ENCODE results near the gene TNFAIP8L1. TPM values are rescaled to one million over a fixed set of nuclear protein-coding genes. Genes with fewer than 3 reads are reported as not detected.

TNFAIP8L1 gene
- total and polyA plus RNA-seq, 2 of the 8 experiments (the other 6 are each of a cell fraction or from before 2014, with no cell fraction given): 3.2 to 6.1 TPM

GRCh38 chr19:4653793-4654436 lies 14.6 kb downstream of the TNFAIP8L1 start:
- Histone ChIP-seq H2BK20ac (ENCODE audit: low read length) (no peak overlapping the region), H3K4ac (replicated peaks; ENCODE audit: insufficient read length, low read depth, low read length) (no peak overlapping the region), H3K36me3 (ENCODE audit: control insufficient read depth in 2 of 4, insufficient read depth in 4 of 4, low read length in 3 of 4) (peaks cover 2 to 10% (median 4%) of the 10 kb centered on the region in 4 experiments; a peak in 5 of 8 replicates), H3K79me2 (ENCODE audit: control insufficient read depth in 1 of 2, insufficient read depth in 2 of 2, low read length in 2 of 2) (no peaks in the 10 kb centered on the region), H3K23me2 (ENCODE audit: low read depth, low read length) (no peaks in the 10 kb centered on the region), H4K5ac (ENCODE audit: insufficient read length, low read depth, low read length) (no peak overlapping the region), H2BK120ac (replicated peaks; ENCODE audit: low read depth, low read length) (no peak overlapping the region), H3K79me1 (ENCODE audit: low read depth, low read length) (peaks cover 2% of the 10 kb centered on the region; the same call in 1 of the 2 replicates), H2BK5ac (ENCODE audit: low read depth, low read length) (no peak overlapping the region; the same call in 1 of the 2 replicates), H4K20me1 (replicated peaks in 1 of 2; ENCODE audit: control insufficient read depth in 1 of 2, insufficient read depth in 2 of 2, low read length in 2 of 2) (peaks cover 0 to 6% of the 10 kb centered on the region in 2 experiments), H3K9me3 (ENCODE audit: insufficient read depth in 2 of 2, low read depth in 1 of 2, low read length in 1 of 2) (no peaks in the 10 kb centered on the region), H3K27ac (ENCODE audit: low read depth, low read length) (no peak overlapping the region), H3K18ac (ENCODE audit: extremely low read depth, low read length) (no peak overlapping the region), H2BK15ac (ENCODE audit: low read length) (no peak overlapping the region), H2BK12ac (ENCODE audit: low read depth, low read length) (no peak overlapping the region), H3K4me2 (ENCODE audit: insufficient read depth in 1 of 2, low read depth in 2 of 2, low read length in 2 of 2) (no peak overlapping the region), H3K9ac (replicated peaks in 1 of 4; ENCODE audit: extremely low read depth in 1 of 4, low read depth in 3 of 4, low read length in 3 of 4) (no peak overlapping the region), H3K4me1 (replicated peaks in 1 of 4; ENCODE audit: control insufficient read depth in 3 of 4, insufficient read depth in 4 of 4, low read length in 3 of 4) (no peaks in the 10 kb centered on the region; a peak in 1 of 7 replicates), H3K14ac (ENCODE audit: insufficient read length) (no peak overlapping the region), H4K8ac (ENCODE audit: extremely low read depth, insufficient read depth, low read length) (no peak overlapping the region), H4K91ac (replicated peaks; ENCODE audit: insufficient read length, low read length) (no peak overlapping the region), H3K56ac (replicated peaks; ENCODE audit: insufficient read length, low read depth, low read length) (no peak overlapping the region), H3K27me3 (replicated peaks in 1 of 4; ENCODE audit: control insufficient read depth in 3 of 4, extremely low read depth in 1 of 4, insufficient read depth in 3 of 4, low read length in 3 of 4) (no peaks in the 10 kb centered on the region), H3K23ac (ENCODE audit: insufficient read length) (no peak overlapping the region), H2AK5ac (ENCODE audit: low read depth, low read length) (no peak overlapping the region), H3K4me3 (ENCODE audit: extremely low read depth in 1 of 4, insufficient read depth in 2 of 4, low read depth in 3 of 4, low read length in 4 of 4) (no peak overlapping the region), H2AFZ (ENCODE audit: low read length) (no peak overlapping the region)
- DNase-seq (ENCODE audit: low read depth in 1 of 2, low spot score in 2 of 2) (no peak), FAIRE-seq (no peak)
- ChIA-PET CTCF (ENCODE audit: partially characterized antibody) (interaction anchor here (0.6 to 2.3 kb wide), 7 partner anchors 9 to 200 kb away, joined by 3 to 9 read pairs (median 4); no protein-coding TSS in a partner anchor), POLR2A (ENCODE audit: partially characterized antibody) (interaction anchor here (0.9 to 1.4 kb wide), 5 partner anchors 8 to 198 kb away, joined by 3 to 5 read pairs (median 3); no protein-coding TSS in a partner anchor)
- WGBS, 2 experiments (ENCODE audit: extremely low coverage in 1 of 2, insufficient coverage in 1 of 2, insufficient read length in 1 of 2, insufficient replicate concordance in 2 of 2, low coverage in 1 of 2, low lambda C conversion rate in 2 of 2, missing lambda C conversion rate in 1 of 2): 89% methylated on average over 13 of the region's 13 CpGs; no CpG with 5 or more reads in 1 of the 2 experiments
- TF ChIP-seq KDM1A (IDR thresholded peaks at IDR 0.05; ENCODE audit: borderline replicate concordance, low read length) (no peak), SP1 (IDR thresholded peaks at IDR 0.05; ENCODE audit: low read depth, low read length) (no peak), SP4 (IDR thresholded peaks at IDR 0.05; ENCODE audit: low read length) (no peak), ASH2L (IDR thresholded peaks at IDR 0.05; ENCODE audit: low read length) (no peak)
